PFSK-1 (cell line): Measurements from ENCODE around the gene WDFY3.

Experiments used
- POLR2AphosphoS5 ChIP-seq: IDR thresholded peaks from 2 replicates; pipeline ENCODE4 v1.6.1; 2012; ENCODE audit warnings: low read depth, mild to moderate bottlenecking, control low read depth, low read length, moderate library complexity
- SIN3A ChIP-seq: IDR thresholded peaks from 2 replicates; pipeline ENCODE4 v1.6.1; 2012; ENCODE audit warnings: mild to moderate bottlenecking, low read length, moderate library complexity, borderline replicate concordance; ENCODE audit not compliant: insufficient read depth
- TF ChIP-seq, protein P1 (sequence below), 2 experiments: IDR thresholded peaks; 2 replicates each; pipeline versions ENCODE4 v1.6.1 to v1.8.0; 2011 to 2012; ENCODE audit warnings: low read depth in 2 of 2, low read length in 2 of 2, control low read depth in 1 of 2, inconsistent platforms in 1 of 2, mild to moderate bottlenecking in 1 of 2, moderate library complexity in 1 of 2; ENCODE audit not compliant: insufficient read depth in 1 of 2

DNA sequence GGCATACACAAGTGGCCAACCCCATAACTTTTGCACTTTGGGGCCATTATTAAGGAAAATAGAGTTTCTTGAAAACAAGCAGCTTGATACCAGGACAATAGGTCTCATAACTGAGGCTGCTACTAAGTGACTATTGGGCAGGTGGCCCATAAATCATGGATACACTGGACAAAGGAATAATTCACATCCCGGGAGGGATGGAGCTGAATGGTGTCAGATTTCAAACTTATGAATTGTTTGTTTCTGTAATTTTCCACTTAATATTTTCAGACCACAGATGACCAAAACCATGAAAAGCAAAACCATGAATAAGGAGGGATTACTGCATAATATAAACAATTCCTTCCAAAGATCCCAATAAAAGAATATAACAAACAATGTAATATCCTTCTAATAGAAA is 114.4 kb downstream of the WDFY3 start:
- TF ChIP-seq POLR2AphosphoS5, result no peak
- TF ChIP-seq SIN3A, result no peak
- TF ChIP-seq, protein P1, sequence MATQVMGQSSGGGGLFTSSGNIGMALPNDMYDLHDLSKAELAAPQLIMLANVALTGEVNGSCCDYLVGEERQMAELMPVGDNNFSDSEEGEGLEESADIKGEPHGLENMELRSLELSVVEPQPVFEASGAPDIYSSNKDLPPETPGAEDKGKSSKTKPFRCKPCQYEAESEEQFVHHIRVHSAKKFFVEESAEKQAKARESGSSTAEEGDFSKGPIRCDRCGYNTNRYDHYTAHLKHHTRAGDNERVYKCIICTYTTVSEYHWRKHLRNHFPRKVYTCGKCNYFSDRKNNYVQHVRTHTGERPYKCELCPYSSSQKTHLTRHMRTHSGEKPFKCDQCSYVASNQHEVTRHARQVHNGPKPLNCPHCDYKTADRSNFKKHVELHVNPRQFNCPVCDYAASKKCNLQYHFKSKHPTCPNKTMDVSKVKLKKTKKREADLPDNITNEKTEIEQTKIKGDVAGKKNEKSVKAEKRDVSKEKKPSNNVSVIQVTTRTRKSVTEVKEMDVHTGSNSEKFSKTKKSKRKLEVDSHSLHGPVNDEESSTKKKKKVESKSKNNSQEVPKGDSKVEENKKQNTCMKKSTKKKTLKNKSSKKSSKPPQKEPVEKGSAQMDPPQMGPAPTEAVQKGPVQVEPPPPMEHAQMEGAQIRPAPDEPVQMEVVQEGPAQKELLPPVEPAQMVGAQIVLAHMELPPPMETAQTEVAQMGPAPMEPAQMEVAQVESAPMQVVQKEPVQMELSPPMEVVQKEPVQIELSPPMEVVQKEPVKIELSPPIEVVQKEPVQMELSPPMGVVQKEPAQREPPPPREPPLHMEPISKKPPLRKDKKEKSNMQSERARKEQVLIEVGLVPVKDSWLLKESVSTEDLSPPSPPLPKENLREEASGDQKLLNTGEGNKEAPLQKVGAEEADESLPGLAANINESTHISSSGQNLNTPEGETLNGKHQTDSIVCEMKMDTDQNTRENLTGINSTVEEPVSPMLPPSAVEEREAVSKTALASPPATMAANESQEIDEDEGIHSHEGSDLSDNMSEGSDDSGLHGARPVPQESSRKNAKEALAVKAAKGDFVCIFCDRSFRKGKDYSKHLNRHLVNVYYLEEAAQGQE (IDR thresholded peaks at IDR 0.05; ENCODE audit: insufficient read depth in 1 of 2, low read depth in 2 of 2, low read length in 2 of 2), result no peak
